ENCODE data around the gene IFRD2. TPM values are rescaled to one million over a fixed set of nuclear protein-coding genes. Genes with fewer than 3 reads are reported as not detected.

IFRD2 gene
- total RNA-seq, 1 donor from 2014 or later = 49.0 TPM

GRCh38 chr3:50271314-50271936, 20.8 kb downstream of the IFRD2 start:
- peaks cover 33% of the 10 kb centered on the region for H3K27me3 Mint-ChIP-seq
- no peak overlapping the region for H3K4me3 Mint-ChIP-seq (ENCODE audit: low read depth)
- H3K4me1 Mint-ChIP-seq (ENCODE audit: low read depth) = peaks cover 29% of the 10 kb centered on the region
- H3K27ac Mint-ChIP-seq = no peak overlapping the region
- no peaks in the 10 kb centered on the region for H3K9me3 Mint-ChIP-seq (ENCODE audit: low read depth)
- no peak for DNase-seq (ENCODE audit: low spot score, unreplicated experiment)
- no peak for TF ChIP-seq CTCF (IDR thresholded peaks at IDR 0.05; ENCODE audit: unreplicated experiment)
- H3K36me3 Mint-ChIP-seq (ENCODE audit: insufficient read depth) = peaks cover 5% of the 10 kb centered on the region

GRCh38 chr3:50270422-50271224, 21.6 kb downstream of the IFRD2 start:
- Mint-ChIP-seq H3K36me3 (ENCODE audit: insufficient read depth) (peaks cover 5% of the 10 kb centered on the region), H3K4me1 (ENCODE audit: low read depth) (peaks cover 34% of the 10 kb centered on the region), H3K27ac (no peak overlapping the region), H3K27me3 (peaks cover 27% of the 10 kb centered on the region), H3K9me3 (ENCODE audit: low read depth) (no peaks in the 10 kb centered on the region), H3K4me3 (ENCODE audit: low read depth) (no peak overlapping the region)
- no peak for TF ChIP-seq CTCF (IDR thresholded peaks at IDR 0.05; ENCODE audit: unreplicated experiment)
- no peak for DNase-seq (ENCODE audit: low spot score, unreplicated experiment)

DNA sequence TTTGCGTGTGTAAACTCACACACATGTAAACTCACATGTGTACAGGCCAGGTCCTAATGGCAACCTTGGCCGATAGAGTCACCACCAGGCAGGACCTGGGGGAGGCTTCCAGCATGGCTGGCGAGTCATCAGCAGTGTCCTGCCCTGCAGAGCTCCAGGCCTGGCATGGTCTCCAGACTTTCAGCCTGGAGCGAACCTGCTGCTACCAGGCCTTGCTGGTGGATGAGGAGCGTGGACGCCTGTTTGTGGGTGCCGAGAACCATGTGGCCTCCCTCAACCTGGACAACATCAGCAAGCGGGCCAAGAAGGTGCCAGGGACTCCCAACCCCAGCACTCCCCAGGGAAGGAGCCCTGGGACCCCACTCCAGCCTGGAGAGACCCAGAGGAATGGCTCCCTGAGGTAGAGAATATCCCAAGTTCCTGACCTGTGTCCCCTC, 22.2 kb downstream of the IFRD2 start:
- Mint-ChIP-seq H3K4me1 (ENCODE audit: low read depth) (peaks cover 34% of the 10 kb centered on the region), H3K4me3 (ENCODE audit: low read depth) (no peak overlapping the region), H3K27ac (no peak overlapping the region)

DNA sequence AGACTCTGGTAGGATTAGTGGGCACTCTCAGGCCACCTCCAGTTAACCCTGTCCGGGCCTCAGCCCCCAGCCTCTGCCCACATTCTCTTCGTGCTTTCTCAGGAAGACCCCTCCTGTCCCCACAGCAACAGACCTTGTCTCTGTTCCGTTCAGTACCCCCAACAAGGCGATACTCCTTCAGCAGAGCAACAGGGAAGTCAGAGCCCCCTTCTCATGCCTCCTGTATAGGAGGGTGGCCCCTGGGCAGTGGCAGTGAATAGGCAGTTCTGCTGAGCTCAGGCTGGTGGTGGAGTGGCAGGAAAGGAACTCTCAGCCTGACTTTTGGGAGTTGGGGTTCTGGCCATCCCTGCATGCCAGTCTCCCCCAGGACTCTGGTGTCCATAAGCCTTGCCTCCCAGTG, 22.8 kb downstream of the IFRD2 start:
- Mint-ChIP-seq H3K4me1 (ENCODE audit: low read depth) (peaks cover 36% of the 10 kb centered on the region), H3K9me3 (ENCODE audit: low read depth) (no peaks in the 10 kb centered on the region), H3K27me3 (peaks cover 16% of the 10 kb centered on the region), H3K4me3 (ENCODE audit: low read depth) (no peak overlapping the region), H3K36me3 (ENCODE audit: insufficient read depth) (peaks cover 4% of the 10 kb centered on the region), H3K27ac (no peak overlapping the region)
- no peak for TF ChIP-seq CTCF (IDR thresholded peaks at IDR 0.05; ENCODE audit: unreplicated experiment)
- DNase-seq (ENCODE audit: low spot score, unreplicated experiment) = no peak

More for the DNA sequence above, 22.2 kb downstream of the IFRD2 start:
- H3K27me3 Mint-ChIP-seq = peaks cover 21% of the 10 kb centered on the region
- DNase-seq (ENCODE audit: low spot score, unreplicated experiment) = no peak
- H3K36me3 Mint-ChIP-seq (ENCODE audit: insufficient read depth) = peaks cover 5% of the 10 kb centered on the region
- no peaks in the 10 kb centered on the region for H3K9me3 Mint-ChIP-seq (ENCODE audit: low read depth)
- TF ChIP-seq CTCF (IDR thresholded peaks at IDR 0.05; ENCODE audit: unreplicated experiment) = no peak

DNA sequence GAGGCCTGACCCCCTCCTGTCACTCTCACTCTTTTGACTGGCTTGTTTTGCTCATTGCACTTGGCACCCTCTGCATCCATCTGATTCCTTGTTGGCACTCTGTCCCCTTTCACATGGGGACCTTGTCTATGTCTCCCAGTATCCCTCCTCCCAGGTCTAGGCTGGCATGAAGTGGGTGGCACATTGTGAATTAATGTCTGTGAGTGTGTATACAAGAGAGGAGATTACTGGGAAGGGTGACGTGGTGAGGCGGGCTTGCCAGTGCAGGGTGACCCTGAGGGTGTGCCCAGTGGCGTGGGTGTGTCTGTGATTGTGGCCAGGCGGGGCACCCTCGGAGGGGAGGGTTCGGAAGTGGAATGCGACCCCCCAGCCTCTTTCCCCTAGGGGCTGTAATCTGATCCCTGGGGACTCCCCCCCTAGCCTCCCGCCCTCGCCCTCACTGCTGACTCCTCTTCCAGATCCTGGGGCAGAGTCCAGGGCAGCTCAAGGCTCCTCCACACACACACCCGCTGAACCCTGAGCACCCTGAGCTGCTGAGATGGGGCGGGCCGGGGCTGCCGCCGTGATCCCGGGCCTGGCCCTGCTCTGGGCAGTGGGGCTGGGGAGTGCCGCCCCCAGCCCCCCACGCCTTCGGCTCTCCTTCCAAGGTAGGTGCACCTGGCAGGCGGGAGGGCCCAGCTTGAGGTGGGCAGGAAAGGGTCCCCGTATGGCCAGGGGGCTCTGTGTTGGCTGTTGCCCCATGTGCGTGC, 23.4 kb downstream of the IFRD2 start, which contains the start of gene SEMA3B:
SEMA3B (plus strand) TSS at position 445 of the 749 bp plus-strand sequence; CDS start at position 539, 94 bp downstream.
- H3K27me3 Mint-ChIP-seq = peaks cover 10% of the 10 kb centered on the region
- DNase-seq (ENCODE audit: low spot score, unreplicated experiment) = no peak
- peak within 1 kb of the TSS; percentile 90 for H3K27ac Mint-ChIP-seq
- H3K36me3 Mint-ChIP-seq (ENCODE audit: insufficient read depth) = no peaks in the 10 kb centered on the region
- TF ChIP-seq CTCF (IDR thresholded peaks at IDR 0.05; ENCODE audit: unreplicated experiment) = no peak
- H3K4me1 Mint-ChIP-seq (ENCODE audit: low read depth) = peaks cover 39% of the 10 kb centered on the region
- no peak within 1 kb of the TSS for H3K4me3 Mint-ChIP-seq (ENCODE audit: low read depth)
- no peaks in the 10 kb centered on the region for H3K9me3 Mint-ChIP-seq (ENCODE audit: low read depth)

Measured in progenitor cell of endocrine pancreas (in vitro differentiated cells).